GM21515 (cell line): ENCODE measurements around the gene TENT5A.
"Not testable (repeated sequence)": the region's sequence is repeated elsewhere in the genome, so short reads cannot be mapped to it uniquely, and the experiment has no call there.

ENCODE experiments used
- ATAC-seq: cut with Tn5 transposase; IDR thresholded peaks from one replicate; pipeline ENCODE4 v1.9.1; 2021; ENCODE audit not compliant: unreplicated experiment

Gene TENT5A

DNA sequence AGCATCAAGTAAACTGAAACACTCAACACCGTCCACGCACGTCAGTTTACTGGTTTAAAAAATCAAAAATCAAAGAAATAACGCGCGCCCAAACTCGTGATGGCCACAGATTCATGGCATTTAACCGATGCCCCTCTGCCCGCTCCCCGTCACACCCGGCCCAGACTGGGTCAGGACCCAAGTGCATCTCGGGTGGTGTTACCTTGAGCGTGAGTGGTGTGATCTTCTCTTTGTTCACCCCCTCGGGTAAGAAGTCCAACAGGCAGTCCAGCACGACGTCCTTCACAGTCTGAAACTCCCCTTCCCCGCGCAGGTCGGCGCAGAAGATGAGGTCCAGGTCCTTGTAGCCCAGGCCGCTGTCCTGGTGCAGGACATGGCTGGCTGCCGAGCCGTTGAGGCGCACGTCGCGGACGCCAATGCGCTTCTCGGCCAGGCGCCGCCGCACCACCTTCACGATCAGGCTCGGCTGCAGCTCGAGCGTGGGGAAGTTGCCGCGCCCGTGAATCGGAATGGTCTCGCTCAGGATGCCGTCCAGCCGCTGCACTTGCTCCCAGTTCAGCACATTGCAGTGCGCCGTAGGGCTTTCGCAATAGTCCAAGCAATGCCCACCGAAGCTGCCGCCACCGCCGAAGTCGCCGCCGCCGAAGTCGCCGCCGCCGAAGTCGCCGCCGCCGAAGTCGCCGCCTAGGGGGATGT lies 945 bp downstream of the TENT5A start:
- ATAC-seq, result no peak

DNA sequence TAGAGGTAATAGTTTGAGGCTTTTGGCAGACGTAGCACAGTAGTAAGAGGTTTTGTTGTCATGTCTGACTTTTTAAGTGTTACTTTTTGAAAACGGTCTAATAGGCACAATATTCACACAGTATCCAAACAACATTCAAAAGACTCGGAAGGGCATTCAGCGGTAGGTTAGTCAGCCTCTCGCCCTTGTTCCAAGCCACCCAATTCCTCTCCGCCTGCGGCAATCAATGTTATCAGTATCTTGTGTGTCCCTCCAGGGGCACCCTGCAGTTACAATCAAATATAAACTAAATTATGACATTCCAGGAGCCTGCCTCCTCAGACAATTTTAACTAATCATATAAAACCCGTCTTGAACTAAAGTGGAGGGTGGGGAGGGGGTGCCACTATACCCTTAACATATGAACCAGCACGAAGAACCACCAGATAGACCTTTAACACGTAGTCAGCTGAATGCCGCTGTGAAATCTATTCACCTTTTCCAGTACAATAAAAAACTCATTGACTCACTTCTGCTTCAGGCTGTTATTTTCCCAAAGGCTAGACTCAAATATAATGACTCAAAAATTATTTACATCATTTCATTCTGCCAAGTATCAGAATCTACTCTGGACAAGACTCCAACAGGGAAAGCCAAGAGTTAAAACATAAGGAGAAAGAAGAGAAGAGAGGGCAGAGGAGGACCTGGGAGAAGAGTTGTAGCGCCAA lies 1.6 kb downstream of the TENT5A start:
- no peak for ATAC-seq

DNA sequence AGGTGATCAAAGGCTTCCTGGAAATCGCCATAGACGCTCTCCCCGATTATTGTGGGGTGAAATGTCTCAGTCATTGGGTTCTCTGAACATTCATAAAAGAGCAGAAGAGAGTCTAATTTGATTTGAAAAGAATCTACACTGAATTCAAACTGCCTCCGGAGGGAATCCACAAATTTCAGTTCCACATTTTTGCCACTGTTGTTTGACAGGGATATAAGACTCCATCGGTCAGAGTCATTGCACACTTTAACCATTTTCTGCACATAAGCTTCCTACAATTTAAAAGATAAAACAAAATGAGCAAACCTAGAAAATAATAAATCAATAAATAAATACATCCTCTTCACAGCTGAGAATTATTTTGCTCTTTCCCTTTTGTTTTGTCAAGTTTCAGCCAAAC lies 2.3 kb downstream of the TENT5A start:
- ATAC-seq, result no peak

DNA sequence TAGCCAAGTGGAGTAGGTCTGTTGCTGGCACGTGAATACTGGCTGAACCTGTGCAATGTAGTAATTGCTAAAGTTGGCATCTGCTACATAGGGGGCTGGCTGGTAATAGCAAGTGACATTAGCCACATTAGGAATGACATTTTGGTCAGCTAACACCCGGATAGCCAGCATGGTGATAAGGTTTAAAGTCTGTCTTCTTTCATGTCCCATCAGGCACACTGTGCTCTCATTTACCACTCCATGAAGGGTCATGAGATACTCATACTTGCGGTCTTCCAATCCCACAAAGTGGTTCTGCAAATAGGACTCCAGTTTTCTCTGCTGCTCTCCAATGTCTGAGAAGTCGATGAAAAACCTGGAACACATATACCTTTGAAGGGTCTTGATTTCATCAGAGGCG lies 2.8 kb downstream of the TENT5A start:
- ATAC-seq, result no peak

DNA sequence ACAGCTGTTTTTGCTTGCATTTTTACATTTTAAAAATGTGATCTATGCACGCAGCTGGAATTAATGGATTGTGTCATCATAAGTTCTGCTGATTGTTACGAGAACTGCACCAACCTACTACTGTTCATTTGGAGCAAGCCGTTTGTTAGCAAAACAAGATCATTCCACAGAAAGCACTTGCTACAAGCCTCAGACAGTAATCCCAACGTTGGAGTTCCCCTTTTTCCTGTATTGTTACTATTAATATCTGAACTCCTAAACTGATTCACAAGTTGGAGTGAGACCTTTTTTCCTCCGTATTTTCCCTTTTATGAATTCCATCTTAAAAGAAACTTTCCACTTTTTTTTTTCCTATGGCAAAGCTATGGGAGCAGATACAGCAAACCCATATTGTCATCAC lies 3.5 kb downstream of the TENT5A start:
- ATAC-seq, result no peak

DNA sequence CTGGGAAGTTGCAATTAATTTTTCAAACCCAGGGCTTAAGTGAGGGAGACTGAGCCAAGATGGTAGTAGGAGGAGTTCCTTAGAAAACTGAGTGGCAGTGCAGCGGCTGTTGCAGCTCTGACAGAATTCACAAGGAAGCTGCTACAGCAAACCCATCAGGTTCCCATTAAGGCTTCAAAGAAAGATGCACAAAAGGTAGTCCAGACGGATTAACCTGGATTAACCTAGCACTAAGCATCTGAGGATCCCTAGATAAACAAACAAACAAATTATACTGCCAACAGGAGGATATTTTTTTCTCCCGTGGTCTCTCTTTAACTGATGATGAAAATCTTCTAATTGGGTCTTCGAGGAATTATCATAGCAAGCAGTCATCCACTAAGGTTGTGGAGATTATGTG lies 5.2 kb downstream of the TENT5A start:
- ATAC-seq, result no peak

DNA sequence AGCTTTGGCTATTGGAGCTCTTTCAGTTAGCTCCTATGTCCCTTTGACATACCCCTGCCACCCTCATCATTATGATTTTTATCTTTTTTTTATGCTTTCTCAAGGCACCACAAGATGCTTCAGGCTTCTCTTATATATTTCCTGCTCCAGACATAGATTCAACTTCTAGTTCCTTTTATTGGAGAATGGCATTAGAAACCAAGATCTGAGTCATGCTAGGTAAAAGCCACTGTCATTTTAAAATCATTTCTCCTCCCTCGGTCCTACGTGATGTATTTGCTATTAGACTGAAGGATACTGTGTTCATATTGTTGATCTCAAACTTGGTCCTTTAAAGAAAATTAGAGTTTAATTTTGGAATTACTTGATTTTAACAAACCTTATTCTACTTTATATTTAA lies 8.3 kb downstream of the TENT5A start:
- no peak for ATAC-seq

DNA sequence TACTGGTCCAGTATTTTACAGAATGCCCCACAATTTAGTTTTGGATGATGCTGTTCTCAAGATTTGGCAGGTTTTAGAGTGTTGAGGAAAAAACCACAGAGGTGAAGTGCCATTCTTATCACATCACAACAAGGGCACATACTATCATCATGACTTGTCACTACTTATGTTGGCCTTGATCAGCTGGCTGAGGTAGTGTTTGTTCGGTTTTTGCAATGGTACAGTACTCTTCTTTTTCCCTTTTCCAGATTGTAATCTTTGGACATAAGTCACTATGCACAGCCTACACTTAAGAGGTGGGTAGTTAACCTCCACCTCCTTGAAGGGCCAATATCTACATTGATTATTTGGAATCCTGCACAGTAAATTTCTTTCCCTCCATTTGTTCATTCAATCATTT lies 8.8 kb downstream of the TENT5A start:
- no peak for ATAC-seq

DNA sequence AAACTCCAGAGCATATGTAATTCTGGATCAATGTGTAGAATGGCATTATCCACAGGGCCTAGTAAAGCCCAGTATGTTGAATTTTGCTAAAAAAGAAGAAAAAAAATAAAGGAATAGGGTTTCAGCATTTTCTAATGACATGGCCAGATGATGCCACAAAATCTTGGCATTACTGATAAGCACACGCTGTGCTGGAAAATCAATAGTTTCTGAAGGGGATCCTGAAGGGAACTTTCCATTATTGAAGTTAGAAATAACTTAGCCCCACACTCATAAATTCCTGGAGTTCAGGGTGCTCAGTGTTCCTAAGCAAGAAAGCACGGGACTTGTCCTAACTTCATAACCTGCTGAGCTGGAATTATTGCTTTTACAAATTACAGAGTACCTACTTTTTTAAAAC lies 10.8 kb downstream of the TENT5A start:
- no peak for ATAC-seq

DNA sequence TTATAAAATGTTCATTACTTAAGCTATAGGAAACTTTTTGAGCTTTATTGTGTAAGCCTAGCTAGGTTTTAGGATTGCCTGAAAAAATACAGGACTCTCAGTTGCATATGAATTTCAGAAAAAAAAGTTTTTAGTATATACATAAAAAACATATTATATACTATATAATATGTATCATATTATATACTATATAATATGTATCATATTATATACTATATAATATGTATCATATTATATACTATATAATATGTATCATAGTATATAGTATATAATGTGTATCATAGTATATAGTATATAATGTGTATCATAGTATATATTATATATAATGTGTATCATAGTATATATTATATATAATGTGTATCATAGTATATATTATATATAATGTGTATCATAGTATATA lies 11.9 kb downstream of the TENT5A start:
- not testable (repeated sequence) for ATAC-seq

DNA sequence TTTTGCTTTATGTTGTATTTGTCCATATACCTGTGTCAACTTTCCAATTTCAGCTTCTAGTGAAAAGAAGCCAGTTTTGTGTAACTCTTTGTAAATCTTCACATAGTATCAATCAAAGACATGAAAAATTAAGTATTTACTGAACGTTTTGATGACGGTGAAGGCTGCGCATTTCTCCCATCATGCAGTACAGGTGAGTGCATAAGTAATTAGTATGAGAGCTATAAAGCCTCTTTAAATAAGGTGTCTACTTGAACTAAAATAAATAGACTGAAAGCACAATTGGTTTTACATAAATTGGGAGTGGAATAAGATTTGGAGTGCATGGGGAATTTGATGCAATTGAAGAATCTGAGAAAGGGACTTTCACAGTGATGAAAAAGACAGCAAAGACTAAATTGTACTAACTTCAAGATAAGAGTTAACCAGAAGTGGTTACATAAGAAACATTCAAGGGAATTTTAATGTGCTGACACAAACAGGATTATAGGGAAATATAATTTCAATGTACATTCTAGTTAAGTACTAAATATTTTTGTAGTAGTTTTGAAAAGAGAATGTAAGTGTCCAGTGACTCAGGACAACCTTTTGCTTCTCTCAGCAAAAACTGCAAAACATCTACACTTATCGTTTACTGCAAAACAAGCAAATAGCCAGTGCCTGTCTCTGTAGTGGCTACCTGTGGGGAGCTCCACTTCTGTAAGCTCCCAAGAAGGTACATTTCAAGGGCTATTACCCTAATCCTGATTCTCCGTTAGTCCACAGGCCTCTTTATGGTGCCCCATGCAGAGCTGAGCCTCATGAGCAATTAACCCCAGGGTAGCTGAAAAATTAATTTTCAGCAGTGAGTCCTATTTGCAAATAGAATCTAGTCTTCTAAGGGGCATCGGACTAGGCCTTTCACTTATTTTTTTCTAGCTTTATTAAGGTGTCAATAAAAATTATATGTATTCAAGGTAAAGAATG lies 13.0 kb downstream of the TENT5A start:
- ATAC-seq, result no peak

DNA sequence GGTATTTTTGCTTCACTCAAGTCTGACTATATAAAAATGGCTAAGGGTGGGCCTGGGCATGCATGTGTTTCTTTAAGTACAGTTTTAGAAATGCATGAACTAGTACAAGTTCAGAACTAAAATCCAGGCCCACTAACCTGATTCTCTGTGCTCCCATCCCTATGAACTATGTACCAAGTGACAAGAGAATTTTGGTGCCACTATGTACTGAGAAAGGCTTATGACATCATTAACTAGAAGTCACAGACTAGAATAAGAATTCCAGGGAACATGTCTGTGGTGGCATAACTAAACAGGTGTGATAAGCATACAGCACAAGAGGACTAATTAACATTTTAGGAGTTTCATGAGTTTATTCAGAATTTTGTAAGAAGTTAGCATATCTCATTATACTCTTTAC lies 16.1 kb downstream of the TENT5A start:
- no peak for ATAC-seq

DNA sequence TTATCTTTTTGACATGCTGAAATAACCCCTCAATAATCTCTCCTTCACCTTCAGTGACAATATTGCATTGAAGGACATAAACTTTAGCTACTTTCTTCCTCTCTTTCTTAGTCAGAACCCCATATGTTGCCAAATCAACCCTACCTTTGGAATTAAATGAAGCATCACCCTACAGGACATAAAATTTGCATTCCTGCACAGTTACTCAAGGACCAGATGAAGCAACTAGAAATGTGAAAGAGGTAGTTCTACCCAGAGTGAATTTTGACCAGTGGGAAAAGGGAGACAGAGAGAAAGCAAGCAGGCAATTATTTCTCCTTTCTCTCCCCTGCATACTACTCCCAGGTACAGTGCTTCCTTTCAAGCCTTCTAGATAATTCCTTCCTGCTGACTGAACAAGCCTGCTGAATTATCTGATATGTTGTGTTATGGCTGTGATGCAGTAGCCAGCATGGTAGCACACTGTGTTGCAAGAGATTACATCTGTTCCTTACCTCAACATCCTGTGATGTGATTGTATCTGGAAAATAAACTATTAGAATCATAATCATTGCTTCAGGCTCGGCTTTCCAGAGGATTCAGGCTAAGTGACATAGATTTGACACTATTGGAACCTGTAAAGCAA lies 16.6 kb downstream of the TENT5A start:
- no peak for ATAC-seq

DNA sequence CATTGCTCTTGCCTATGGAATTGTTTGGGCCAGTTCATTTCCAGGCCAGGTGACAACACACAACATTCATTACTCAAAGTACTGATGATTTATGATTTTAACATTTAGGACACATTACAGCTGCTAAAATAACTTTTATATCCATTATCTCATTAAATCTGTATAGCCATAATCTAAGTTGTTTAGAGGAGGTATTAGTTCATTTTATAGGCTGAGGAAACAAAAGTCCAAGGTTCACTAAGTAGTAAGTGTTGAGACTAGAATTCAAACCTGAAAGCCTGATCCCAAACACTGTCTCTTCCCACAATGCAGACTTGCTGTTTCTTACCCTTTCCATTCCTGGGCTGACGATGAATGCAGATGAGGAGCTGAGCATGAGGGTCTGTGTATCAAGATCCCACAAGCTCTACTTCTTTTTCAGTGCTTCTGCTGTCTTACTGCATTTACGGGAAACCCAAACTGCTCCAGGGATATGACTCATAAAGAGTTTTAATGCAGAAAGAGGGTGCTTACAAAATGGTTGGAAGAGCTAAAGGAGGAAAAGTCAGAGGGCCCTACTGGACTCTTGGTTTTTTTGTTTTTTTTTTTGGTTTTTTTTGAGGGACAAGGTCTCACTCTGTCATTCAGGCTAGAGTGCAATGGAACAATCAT lies 17.9 kb downstream of the TENT5A start:
- no peak for ATAC-seq

DNA sequence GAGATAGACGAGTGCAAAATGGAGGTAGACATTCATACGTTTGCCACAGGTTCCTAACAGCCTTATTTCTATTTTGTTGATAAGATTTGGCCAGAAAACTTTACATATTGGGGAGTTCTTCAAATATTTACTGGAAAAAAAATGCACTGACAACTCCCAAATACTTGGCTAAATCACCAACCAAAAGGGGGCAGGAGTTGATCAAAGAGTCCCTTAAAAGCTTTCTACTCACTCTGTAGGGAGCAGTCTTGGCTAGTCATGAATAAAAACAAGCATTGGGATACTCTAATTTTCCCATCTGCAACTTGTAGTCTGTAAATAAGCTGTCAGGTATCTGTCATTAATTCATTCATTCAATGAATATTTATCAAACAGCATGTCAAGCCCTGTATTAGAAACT lies 18.4 kb downstream of the TENT5A start:
- no peak for ATAC-seq

DNA sequence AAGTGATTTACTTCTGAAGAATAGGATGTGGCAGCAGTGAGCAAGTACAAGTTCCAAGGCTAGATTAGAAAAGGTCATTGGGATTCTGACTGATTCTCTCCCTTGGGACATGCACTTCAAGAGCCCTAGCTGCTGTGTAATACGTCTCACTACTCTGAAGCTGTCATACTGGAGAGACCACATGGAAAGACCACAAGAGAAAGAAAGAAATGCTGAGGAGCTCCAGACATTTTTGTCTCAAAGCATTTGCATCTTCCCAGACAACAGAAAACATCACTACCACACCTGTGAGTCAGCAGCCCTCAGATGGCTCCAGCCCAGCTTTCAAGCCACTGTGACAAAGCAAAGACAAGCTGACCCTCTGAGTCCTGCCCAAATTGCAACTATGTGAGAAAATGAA lies 20.7 kb downstream of the TENT5A start:
- ATAC-seq, result no peak

DNA sequence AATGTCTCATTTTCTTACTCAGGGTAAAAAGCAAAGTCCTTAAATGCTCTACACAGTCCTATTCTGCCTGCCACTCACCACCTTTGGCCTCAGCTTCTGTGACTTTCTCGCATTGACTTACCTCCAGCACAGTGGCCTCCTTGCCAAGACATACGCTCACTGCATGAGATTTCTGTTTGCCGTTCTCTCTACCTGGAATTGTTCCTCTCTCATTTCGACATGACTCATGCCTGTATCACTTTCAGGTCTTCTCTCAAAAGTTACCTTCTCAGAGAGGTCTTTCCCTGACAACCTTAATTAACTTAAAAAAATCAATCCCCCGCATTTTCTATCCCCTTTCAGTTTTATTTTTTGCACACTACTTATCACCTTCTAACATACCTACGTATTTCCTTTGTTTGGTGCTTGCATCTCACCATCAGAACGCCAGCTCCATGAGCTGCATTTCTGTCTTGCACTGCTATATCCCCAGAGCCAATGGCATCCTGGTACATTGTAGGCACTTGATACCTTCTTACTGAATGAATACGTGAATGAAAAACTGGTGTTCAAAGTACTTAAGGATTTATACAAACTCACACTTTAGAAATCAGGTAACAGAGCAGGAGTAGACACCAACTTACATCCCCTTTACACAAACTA lies 24.5 kb downstream of the TENT5A start:
- ATAC-seq, result no peak

DNA sequence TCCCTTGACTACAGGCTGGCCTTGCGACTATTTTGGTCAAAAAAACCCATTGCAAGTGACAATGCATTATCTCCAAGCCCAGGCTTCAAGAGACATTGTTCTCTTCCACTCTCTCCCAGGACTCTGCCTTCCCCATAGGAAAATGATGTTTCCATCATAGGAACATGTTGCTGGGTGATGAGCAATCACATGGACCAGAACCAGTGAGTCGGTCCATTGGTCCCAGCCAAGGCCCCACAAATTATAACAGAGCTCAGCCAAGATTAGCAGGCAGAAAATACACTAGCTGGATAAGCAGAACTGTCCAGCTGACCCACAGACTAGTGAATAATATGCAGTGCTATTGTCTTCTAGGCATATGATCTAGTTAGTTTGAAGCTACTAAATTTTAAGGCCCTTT lies 27.4 kb downstream of the TENT5A start:
- ATAC-seq, result no peak

DNA sequence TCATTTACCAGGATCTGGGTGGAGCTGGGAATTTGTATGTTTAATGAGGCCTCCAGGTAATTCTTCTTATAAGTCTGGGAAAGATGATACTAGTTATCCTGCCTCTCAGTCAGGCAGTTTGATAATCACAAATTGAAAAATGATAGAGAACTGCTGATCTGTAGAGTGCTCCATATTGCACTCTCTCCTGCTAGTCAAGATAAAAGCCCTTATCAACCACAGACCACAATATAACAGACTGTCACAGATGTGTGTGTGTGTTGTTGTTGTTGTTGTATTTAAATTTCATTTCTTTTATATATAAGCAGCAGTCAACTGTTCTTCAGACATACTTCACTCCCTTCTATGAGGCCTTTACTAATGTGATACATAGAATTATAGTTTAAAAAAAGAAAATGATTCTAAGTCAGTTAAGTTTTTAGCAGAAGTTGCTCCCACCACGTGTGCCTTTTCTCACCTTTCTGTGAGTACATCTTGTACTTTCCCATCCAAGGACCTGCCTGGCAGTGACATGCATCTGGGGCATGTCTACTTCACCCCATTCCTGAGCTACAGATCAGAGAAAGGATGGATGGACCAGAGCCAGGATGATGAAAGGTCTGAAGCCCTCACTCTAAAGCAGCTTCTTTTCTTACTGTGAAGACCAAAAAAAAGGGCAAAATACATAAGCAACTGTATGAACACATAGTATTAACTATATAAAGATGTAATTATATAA lies 29.8 kb downstream of the TENT5A start:
- ATAC-seq, result no peak

DNA sequence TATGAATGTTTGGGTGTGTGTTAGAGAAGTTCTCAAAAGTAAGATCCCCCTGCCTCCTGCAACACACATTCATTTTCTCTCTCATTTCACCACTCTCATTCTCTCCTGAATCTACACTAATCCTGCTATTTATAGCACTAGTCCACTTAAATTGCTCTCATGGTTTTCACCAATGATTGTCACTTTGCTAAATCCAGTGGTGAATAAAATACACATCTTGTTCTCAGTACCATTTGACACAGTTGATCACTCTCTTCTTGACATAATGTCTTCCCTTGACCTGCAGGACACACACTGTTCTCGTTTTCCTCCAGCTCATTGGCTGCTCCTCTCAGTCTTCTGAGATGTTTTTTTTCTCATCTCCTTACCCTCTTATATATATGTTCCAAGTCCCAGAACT lies 32.1 kb downstream of the TENT5A start:
- ATAC-seq, result no peak
